ENCODE data around the gene MAGI3.
"Not testable (repeated sequence)": the region's sequence is repeated elsewhere in the genome, so short reads cannot be mapped to it uniquely, and the experiment has no call there.

The MAGI3 gene

DNA sequence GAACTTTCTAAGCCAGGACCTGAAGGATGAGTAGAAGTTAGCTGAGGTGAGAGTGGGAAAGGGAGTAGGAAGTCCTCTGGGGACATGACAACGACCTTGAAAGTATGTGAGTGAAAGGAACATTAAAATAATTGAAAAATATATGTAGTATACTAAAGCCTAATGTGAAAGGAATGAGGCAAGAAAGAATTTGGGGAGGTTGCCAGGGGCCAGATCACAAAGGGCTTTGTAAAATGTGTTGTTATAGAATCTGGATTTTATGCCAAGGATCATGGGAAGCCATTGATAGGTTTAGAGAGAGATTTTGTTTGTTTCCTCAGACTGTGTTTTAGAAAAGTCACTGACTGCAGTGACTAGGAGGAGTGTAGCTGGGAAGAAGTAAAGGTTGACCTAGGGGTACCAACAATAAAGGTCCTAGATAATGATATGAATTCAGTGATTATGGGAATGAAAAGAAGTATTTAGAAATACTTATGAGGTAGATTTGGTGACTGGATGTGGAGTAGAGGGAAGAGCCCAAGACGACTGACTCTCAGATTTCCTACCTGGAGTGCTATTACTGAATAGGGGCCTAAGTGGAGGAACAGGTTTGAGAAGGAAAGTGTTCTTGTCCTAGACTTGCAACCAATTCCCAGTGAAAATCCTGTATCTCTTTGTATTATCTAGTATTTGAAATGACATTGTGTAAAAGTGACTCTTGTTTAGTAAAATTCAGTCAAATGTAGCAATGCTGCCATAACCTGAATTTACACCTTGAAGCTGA lies 189.1 kb downstream of the MAGI3 start:
- DNase-seq (ENCODE audit: low read depth) = no peak
- H3K4me3 ChIP-seq (ENCODE audit: low read length) = no peak overlapping the region
- TF ChIP-seq, protein P1, sequence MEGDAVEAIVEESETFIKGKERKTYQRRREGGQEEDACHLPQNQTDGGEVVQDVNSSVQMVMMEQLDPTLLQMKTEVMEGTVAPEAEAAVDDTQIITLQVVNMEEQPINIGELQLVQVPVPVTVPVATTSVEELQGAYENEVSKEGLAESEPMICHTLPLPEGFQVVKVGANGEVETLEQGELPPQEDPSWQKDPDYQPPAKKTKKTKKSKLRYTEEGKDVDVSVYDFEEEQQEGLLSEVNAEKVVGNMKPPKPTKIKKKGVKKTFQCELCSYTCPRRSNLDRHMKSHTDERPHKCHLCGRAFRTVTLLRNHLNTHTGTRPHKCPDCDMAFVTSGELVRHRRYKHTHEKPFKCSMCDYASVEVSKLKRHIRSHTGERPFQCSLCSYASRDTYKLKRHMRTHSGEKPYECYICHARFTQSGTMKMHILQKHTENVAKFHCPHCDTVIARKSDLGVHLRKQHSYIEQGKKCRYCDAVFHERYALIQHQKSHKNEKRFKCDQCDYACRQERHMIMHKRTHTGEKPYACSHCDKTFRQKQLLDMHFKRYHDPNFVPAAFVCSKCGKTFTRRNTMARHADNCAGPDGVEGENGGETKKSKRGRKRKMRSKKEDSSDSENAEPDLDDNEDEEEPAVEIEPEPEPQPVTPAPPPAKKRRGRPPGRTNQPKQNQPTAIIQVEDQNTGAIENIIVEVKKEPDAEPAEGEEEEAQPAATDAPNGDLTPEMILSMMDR (conservative IDR thresholded peaks at IDR 0.05; ENCODE audit: low read depth, low read length) = no peak

GRCh38 chr1:113581323-113581722 lies 191.0 kb downstream of the MAGI3 start:
- DNase-seq (ENCODE audit: low read depth) = no peak
- TF ChIP-seq, protein P1 (conservative IDR thresholded peaks at IDR 0.05; ENCODE audit: low read depth, low read length) = no peak
- no peak overlapping the region for H3K4me3 ChIP-seq (ENCODE audit: low read length)

DNA sequence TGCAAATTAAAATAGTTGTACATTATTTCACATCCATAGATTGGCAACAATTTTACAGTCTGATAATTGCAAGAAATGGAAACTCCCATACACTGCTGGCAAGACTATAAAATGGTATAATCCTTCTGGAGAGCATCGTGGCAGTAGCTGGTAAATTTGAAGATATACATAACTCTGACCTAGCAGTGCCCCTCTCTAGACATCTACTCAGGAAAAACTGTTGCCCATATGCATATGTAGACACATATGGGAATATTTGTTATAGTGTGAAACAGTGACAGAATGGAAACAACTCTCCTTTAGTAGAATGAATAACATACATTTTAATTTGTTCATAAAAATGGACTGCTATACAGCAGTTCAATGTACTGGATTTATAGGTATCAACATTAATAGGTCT lies 191.8 kb downstream of the MAGI3 start:
- TF ChIP-seq, protein P1 (conservative IDR thresholded peaks at IDR 0.05; ENCODE audit: low read depth, low read length) = no peak
- no peak overlapping the region for H3K4me3 ChIP-seq (ENCODE audit: low read length)
- DNase-seq (ENCODE audit: low read depth) = no peak

DNA sequence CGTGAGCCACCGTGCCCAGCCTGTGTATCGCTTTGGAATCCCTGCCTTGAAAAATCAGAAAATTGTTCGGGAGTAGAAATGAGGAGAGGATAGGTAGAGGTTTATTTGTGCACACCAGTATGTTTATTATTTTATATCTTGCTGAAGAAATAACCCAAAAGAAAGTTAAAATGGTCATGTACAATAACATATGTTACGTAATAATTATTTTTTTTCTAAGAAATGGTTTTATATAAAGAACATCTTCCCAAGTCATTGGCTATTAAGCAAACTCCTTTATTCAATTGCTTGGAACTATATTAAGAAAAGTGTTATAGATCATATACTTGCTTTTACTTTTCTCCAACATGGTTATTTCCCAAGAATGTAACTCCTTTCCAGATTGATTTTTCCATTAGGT lies 197.2 kb downstream of the MAGI3 start:
- H3K4me3 ChIP-seq (ENCODE audit: low read length) = no peak overlapping the region
- TF ChIP-seq, protein P1 (conservative IDR thresholded peaks at IDR 0.05; ENCODE audit: low read depth, low read length) = no peak
- DNase-seq (ENCODE audit: low read depth) = no peak

GRCh38 chr1:113592230-113592629 lies 201.9 kb downstream of the MAGI3 start:
- H3K4me3 ChIP-seq (ENCODE audit: low read length) = no peak overlapping the region
- TF ChIP-seq, protein P1 (conservative IDR thresholded peaks at IDR 0.05; ENCODE audit: low read depth, low read length) = no peak

GRCh38 chr1:113593550-113594297 lies 203.4 kb downstream of the MAGI3 start:
- no peak overlapping the region for H3K4me3 ChIP-seq (ENCODE audit: low read length)
- DNase-seq (ENCODE audit: low read depth) = no peak
- TF ChIP-seq, protein P1 (conservative IDR thresholded peaks at IDR 0.05; ENCODE audit: low read depth, low read length) = no peak

More at GRCh38 chr1:113592230-113592629, 201.9 kb downstream of the MAGI3 start:
- no peak for DNase-seq (ENCODE audit: low read depth)

GRCh38 chr1:113604466-113604865 lies 214.2 kb downstream of the MAGI3 start:
- DNase-seq (ENCODE audit: low read depth); H3K4me3 ChIP-seq (ENCODE audit: low read length): not testable (repeated sequence)
